SK-N-SH (cell line): ENCODE results near the gene DSCAML1.
A peak's percentile ranks its signal among the peaks of the same experiment; 100 is the strongest.

Source experiments
- CTCF ChIP-seq: fragments of 200-600 bp; sonication (generic); IDR thresholded peaks from 2 replicates; pipeline ENCODE4 v1.6.1; 2017; ENCODE audit warnings: antibody characterized with exemption, mild to moderate bottlenecking, moderate library complexity
- EP300 ChIP-seq, 2 experiments: IDR thresholded peaks; 2 replicates each; pipeline versions ENCODE4 v1.4.0 to v1.6.1; 2012; ENCODE audit warnings: borderline replicate concordance in 1 of 2, low read depth in 1 of 2, low read length in 1 of 2
- JUND ChIP-seq: IDR thresholded peaks from 2 replicates; pipeline ENCODE4 v1.4.0; 2012
- POLR2AphosphoS5 ChIP-seq: IDR thresholded peaks from 2 replicates; pipeline ENCODE4 v1.6.1; 2012; ENCODE audit warnings: low read depth, low read length
- RAD21 ChIP-seq: IDR thresholded peaks from 2 replicates; pipeline ENCODE4 v1.6.1; 2012; ENCODE audit warnings: mild to moderate bottlenecking, low read length
- REST ChIP-seq: IDR thresholded peaks from 2 replicates; pipeline ENCODE4 v1.6.1; 2012; ENCODE audit warnings: mild to moderate bottlenecking, low read depth, low read length, moderate library complexity
- TAF1 ChIP-seq: IDR thresholded peaks from 2 replicates; pipeline ENCODE4 v1.6.1; 2012; ENCODE audit warnings: low read depth, mild to moderate bottlenecking, low read length, moderate library complexity, borderline replicate concordance
- TEAD4 ChIP-seq: IDR thresholded peaks from 2 replicates; pipeline ENCODE4 v1.4.0; 2012; ENCODE audit warnings: mild to moderate bottlenecking, borderline replicate concordance; ENCODE audit not compliant: insufficient read depth

DNA sequence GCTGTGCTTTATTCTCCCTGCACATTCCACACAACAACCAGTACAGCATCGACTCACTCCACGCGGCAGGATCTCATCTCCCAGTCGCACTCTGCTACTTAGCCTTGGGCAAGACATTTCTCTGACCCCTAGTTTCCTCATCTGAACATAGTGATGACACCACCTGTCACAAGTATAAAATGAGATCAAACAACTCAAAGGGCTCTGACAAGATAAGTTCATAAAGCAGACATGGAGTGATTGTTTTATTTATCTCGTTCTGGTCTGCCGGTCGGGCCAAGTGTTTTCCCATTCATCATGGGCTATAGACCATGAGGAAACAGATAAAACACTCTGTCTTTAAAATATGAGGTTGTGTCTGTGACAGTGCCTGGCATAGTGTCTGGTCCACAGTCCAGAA lies 35.0 kb downstream of the DSCAML1 start:
- TF ChIP-seq JUND (no peak), REST (no peak), CTCF (no peak), POLR2AphosphoS5 (no peak), TEAD4 (no peak), RAD21 (no peak; the same call in 1 of the 2 replicates), EP300 (IDR thresholded peaks at IDR 0.05; ENCODE audit: borderline replicate concordance in 1 of 2, low read depth in 1 of 2, low read length in 1 of 2) (peak; percentile 6 to 87; a peak in 2 of 4 replicates), TAF1 (no peak)
